Activated CD8-positive, alpha-beta memory T cell treated with anti-CD3 and anti-CD28 coated beads, Interleukin-2, amount 50 U/mL, for 1 hour (primary cell): Measurements from ENCODE around the gene CCDC85C.

Source experiments
- DNase-seq: peaks from one replicate; pipeline ENCODE4 v3.0.0-alpha.2; 2020; ENCODE audit errors: extremely low read depth

The CCDC85C gene

DNA sequence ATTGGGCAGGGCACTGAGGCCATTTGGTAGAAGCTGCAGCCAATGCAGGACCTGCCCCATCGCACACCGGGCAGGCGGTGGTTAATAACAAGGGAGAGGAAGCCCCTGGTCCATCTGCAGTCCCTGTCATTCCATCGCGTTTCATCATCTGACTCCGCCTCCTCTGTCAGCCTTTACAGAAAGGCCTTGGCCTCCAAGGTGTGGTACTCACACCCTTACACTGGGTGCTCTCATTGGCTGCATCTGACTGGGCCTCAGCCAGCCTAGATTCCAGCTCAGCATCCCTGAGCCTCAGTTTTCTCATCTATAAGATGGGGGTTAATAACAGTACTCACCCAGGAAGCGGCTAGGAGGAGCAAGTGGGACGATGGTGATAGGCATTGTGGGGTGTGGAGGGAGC lies 26.2 kb upstream of the CCDC85C start:
- DNase-seq, result no peak

DNA sequence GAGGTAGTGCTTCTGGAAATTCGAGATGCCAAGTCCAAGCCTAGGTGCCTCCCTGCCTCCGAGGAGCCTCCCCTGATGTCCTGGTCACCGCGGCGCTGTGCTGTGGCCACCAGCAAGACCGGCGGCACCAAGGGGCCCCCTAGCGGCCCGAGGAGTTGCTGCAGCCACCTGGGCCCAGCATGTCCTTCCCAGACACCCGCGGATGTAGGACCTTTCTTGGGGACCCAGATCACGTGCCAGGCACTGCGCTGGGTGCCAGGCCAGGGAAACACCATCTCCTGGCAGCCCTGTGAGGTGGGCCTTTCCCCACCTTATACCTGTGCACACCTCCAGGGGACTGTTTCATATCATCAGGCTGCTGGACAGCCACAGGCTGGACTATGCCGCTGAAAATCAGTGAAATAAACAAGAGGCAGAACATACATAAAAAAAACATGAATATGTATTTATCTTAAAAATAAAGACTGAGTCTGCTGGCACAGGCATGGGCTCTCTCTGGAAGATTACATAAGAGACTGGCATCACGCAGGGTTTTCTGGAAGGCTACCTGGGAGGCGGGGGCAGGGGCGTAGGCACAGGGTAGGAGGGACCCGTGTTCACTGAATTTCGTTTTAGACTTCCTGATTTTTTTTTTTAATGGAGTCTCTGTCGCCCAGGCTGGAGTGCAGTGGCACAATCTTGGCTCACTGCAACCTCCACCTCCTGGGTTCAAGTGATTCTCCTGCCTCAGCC lies 25.0 kb upstream of the CCDC85C start:
- DNase-seq, result no peak

DNA sequence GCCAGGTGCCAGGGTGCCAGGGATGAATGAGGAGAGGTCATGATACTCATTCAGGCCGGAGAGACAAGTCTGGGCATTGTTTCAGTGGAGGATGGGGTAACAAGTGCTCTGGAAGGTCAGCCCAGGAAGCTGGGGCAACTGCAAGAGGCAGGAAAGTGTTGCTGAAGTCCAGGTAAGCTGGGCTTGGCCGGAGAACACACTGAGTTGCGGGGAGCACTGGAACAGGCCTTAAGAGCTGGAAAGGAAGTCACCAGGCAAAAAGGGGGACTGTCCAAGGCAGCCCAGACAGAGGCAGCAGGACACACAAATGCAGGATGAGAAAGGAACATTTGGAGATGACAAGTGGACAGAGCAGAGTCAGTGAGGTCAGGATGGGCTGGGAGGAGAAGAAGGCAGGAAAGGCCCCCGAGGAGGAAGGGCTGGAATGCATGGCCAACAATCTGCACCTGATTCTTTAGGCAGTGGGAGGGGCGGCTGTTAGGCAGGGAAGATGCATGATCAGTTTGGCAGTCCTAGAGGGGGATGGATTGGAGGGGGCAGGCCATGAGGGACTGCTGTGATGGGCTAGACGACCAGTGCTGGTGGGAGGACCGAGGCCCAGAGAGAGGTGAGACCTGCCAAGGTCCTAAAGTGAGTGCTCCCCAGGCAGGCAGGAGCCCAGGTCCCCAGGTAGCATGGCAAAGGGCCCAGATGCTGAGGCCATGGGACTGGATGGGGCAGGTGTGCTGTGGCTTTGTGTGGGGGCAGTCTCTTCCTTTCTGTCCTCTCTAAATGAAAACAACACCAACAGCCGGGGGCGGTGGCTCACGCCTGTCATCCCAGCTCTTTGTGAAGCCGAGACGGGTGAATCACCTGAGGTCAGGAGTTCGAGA lies 23.7 kb upstream of the CCDC85C start:
- DNase-seq, result no peak

DNA sequence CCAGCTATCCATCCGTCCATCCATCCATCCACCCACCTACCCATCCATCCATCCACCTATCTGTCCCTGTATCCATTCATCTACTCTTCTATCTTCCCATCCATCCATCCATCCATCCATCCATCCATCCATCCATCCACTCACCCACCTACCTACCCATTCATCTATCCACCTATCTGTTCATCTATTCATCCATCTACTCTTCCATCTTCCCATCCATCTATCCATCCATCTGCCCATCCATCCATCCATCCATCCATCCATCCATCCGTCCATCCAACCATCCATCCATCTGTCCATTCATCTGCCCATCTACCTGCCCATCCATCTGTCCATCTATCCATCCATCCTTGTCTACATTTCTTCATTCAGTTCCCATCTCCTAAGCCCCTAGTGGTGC lies 23.1 kb upstream of the CCDC85C start:
- DNase-seq, result no peak

DNA sequence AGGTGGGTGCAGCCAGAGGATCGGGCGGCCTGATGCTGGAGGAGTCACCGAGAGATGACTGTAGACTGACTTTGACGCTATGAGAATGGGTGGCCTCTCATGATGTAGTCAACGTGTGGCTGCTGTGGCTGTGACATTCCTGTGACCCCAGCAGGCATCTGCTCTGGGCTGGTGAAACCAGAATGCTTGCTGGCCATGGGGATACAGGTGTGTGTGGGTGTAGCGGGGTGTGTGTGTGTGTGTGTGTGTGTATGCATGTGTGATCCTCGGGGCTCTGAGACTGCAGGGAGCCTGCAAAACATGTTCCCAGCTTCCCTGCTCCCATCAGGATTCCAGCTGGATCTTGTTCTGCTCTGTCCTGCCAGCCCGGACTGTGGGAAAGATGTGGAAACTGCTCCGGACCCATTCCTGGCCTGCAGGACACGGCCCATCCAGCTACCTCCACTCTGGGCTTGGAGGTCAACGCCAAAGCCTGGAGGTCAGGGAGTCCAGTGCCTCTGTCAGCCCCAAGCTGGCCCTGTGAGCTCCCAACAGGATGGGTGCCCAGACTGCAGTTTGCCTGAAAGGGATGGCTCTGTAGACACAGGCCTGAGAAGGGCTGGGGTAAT lies 22.1 kb upstream of the CCDC85C start:
- no peak for DNase-seq

DNA sequence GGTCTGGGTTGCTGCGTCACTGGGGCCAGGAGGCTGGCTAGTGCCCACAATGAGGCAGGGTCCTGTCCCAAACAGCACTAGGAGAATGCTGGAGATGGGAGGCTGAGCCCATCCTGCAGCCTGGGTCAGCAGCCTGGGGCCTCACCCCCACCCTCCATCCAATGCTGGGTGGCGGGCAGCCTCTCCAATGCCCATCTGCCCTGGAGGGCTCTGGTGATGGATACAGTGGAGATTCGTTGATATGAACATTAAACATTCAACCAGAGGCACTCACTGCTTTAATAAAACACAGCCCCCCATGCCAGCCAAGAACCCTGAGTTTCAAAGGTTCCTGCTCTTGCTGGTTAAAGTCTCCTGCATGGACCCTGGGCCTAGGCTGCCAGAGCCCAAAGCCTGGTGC lies 21.5 kb upstream of the CCDC85C start:
- DNase-seq, result no peak

DNA sequence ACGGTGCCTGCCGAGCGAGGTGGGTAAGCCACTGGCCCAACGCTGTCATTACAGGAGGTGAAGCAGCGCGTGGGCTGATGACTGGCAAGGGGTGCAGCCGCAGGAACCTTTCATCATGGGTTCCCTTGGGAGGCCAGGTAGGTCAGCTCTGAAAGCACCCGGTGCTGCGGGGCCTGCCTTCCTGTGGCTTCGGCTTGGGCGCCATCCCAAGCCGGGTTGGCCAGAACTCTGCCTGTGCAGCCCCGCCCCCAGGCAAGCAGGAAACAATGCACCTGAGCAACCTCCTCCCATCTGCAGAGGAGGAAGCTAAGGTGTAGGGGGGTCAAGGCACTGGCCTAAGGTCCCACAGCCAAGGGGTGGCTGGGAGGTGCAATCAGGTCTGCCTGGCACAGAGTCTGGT lies 21.0 kb upstream of the CCDC85C start:
- no peak for DNase-seq

DNA sequence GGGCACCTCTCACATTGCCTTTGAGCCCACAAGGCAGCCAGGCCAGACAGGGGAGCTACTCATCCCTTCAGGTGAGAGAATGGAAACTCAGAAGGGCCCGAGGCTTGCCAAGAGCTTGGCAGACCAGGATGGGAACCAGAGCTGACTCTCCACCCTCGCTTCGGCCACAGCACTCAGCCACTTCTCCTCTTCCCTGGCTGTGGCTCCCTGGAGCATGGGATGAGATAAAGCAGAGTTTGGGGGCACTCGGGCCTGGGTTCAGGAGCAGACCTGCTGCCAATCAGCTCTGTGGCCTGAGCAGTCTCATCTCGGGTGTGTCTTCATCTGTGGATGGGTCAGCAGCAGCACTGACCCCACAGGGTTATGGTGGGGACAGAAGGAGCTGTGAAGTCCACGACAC lies 20.0 kb upstream of the CCDC85C start:
- DNase-seq, result no peak

DNA sequence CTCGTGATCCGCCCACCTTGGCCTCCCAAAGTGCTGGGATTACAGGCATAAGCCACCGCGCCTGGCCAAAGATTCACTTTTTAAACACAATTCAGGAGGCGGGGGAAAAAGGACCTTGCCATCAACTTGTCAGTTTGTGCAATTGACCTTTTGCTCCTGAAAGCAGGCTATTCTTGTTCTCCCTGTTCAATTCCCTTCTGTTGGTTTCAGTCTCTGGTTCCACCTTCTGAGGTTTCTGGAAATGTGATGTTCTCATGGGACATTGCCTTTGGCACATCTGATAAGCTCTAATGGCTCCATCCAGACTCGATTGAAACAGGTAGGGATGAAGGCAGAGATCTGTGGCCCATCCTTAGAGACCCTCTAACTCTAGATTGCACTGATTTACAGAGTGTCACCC lies 17.9 kb upstream of the CCDC85C start:
- no peak for DNase-seq

DNA sequence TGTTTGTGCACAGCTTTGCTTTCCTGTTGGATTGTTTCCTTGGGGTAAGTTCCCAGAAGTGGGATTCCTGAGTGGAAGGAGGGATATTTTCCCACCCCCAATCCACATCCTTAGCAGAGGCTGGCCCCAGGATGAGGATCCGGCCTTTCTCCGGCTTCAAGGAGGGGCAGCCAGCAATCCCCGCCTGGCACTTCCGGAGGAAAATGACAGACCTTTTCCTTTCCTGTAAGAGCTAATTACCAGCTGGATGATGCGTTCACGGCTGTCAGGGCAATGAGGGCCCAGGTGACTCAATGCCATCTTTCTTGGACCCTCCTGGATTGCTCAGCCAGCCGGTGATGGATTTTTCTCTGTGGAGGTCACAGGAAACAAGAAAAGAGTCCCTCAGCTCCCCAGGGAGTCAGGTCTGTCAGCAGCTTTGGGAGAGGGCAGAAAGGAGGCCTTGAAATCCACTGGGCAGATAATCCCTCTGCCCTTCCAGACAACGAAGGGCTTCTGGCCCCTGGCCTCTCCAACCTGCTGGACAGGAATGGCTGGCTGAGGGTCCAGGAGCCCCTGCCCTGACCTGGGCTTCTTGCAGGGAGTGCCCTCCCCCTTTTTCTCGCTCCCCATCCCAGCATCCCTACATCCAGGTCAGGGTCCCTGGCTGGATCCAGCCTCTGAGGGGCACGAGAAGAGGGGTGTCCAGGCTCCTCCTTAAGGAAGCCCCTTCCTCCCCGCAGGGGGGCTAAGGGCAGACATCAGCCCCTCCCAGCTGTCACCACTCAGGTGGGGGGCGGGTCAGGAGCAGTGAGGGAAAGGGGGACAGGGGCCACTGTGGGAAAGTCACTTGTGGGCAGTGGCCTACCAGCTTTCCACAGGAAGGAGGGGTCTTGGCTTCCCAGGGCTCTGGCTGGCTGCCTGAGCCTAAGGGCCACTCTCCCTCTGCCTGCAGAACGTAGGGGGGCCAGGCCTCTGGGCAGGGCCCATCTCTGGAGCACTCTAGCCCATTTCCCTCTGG lies 16.1 kb upstream of the CCDC85C start:
- DNase-seq, result no peak

DNA sequence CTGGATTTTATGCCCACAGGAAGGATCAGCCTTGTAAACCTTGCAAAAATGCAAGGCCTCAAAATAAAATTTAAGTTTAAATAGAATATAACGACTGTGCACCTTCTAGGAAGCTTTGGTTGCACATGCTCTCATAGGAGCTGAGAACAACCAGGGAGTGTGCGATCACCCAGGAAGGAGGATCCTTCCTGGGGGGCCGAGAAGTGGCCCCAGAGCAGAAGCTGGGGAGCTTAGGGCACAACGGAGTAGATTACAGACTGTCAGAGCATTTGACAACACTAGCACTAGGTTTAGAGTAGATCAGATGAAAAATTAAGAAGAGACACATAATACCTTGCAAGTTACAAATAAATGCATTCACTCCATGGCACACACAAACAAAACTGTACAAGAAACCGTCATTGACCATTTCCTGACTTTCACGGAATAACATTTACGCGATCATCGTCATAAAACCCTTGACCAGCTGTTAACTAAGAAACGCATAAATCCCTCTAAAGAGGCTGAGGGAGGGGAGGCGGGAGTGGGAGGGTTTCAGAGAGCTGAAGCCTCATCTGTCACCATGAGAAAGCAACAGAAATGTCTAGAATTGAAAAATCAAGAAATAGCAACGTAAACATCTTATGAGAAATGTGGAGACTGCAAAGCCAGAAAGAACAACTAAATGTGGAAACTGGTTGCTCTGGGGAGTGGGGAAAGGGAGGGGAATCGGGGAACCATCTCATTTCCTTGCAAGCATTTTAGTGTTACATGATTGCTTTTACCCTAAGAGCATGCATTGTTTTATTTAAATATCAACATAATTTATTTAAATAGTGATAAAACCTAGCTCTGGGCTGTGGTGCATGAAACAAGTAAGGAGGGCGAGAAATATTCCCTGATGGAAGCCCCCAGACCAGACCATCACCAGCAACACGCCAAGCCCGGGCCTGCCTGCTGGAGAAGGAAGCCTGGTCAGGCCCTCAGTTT lies 13.1 kb upstream of the CCDC85C start:
- no peak for DNase-seq

DNA sequence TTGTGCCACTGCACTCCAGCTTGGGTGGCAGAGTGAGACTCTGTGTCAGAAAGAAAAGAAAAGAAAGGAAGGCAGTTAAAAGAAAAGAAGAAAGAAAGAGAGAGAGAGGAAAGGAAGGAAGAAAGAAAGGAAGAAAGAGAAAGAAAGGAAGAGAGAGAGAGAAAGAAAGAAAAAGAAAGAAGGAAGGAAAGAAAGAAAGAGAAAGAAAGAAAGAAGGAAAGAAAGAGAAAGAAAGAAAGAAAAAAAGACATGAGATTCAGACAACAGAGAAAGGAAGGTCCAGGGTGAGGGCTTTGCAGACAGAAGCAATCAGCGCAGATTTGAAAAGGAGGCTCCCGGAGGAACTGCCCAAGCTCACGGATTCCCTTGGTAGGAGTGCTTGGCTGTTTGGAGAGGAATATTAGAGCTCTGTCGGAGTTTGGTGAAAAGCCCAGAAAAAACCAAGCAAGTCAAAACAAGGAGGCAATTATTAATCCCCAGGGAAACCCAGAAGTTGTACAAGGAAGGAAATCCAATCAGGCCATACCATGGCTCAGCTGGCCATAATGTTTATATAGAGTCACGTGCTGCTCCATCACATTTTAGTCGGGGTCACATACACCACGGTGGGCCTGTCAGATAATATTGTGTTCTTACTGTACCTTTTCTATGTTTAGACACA lies 11.6 kb upstream of the CCDC85C start:
- DNase-seq, result no peak

DNA sequence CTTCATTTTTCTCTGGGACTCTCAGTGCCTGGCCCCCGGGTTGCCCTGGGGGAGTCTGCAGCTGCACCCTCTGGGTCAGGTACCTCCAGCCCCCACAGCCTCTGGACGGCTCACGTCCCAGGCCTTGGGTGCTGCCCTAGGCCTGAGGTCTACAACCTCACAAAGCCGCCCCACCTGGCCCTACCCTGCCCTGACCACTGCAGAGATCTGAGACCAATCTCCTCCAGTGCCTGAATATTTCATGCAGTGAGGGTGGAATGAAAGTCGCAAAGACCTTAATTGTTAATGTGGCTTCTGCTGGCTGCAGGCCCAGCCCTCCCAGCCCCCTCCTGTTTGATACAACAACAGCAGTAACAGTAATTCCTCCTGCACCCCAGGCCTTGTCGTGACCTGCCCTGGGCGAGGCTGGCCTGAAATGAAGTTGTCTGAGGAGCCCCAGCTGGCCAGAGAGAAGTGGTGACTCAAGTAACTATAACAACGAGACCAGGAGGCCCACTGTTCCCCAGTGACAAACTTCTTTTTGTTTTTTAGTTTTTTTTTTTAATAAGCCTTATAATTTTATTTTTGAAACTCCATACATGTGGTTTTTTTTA lies 8.8 kb upstream of the CCDC85C start:
- DNase-seq, result no peak

DNA sequence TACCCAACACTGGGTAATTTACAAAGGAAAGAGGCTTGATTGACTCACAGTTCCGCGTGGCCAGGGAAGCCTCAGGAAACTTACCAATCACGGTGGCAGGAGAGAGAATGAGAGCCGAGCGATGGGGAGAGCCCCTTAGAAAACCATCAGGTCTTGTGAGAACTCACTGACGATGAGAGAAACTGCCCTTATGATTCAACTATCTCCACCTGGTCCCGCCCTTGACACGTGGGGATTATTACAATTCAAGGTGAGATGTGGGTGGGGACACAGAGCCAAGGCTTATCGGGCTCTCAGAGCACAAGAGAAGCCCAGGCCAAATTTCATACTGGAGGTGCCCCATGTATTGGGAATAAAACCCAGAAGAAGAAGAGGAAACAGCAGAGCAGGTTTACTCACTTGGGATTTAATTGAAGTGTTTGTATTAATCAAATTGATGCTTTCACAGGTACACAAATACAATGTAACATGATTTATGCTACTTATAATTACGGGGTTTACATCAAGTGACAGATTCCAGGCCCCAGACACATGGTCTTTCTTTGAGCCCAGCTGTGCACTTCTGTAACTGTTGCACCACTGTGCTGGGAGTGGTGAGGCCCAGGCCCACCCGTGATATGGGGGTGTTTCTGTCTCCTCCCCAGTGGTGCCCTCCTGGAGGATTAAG lies 8.2 kb upstream of the CCDC85C start:
- DNase-seq, result no peak

DNA sequence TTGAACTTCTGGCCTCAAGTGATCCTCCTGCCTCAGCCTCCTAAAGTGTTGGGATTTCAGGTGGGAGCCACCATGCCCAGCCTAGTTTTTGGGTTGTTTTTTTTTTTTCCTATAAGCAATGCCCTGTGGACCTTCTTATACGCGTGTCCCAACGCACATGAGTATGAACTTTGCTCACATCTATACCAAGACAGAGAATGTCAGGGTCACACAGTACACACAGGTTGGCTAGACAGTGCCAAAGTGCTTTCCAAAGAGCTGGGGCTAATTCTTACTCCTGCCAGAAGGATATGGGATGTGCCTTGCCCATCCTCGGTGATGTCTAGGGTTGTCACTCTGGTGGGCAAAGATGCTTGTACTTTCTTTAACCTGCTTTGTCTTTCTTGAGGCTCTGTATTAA lies 7.6 kb upstream of the CCDC85C start:
- no peak for DNase-seq

DNA sequence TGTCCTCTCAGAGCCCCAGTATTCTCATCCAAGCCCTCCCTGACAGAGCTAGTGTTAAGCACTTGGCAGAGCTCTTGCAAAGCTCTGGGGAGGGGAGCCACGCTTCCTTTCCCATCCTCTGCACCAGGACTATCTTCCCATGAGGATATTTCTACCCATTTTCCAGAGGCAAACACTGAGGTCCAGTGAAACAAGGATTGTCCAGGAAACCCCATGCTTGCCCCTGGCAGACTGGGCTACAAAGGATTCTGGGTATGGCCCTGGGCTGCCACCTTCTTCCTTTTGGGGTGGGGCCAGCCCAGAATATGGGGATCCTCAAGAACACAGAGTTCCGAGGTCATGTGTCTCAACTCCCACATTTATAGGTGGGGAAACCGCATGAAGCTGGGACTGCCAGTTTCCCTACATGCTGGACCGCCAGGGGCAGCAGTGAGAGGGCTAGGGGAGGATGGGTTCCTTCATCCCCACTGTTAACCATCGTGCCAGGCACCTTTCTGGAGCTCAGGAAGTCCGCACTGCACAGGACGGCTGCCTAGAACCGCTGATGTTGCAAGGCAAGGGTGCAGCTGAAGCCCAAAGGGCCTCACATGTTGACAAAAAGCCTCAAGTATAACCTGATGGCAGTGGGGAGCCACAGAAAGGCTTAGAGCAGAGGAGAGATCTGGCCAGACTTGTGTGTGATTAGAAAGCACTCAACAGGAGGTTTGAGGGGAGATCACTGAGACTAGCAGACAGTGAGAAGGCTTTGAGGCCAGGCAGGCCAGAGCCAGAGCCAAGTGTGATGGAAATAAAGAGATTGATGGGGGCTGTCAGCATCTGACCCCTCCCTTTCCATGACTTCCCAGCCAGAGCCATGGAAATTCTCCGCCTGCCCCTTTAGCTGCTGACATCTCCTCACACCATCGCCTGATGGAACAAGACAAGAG lies 5.5 kb upstream of the CCDC85C start:
- DNase-seq, result no peak

DNA sequence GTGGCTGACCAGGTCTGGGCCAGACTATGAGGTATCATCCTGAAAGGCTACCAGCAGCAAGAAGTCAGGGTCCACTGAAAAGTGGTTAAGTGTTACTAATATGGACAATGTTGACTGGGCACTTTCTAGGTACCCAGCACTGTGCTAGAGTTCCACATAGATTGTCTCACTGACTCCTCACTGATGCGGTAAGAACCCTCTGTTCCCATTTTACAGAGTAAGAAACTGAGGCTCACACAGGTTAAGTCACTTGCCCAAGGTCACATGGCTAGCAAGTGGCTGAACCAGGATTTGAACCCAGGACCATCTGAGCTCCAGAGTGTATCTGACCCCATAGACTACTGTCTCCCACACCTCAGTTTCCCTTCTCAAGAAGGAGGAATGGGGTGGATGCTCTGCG lies 4.6 kb upstream of the CCDC85C start:
- DNase-seq, result no peak

DNA sequence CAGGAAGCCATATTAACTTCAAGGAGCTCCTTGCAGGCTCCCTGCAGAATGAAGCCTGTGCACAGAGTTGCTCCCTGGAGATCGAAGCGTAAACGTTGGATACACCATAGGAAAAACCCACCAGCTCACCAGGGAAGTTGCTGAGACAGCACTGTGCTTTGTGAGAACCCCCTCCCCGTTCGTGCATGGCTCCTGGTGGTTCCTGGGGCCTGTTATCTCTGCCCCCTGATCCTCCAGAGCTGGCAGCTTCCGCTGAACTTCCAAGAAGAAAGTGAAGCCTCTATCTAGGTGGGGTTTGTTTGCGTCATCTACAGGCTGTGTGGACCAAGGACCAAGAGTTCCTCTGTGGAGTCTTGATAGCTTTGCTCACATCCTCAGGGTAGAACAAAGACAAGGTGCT lies 2.4 kb upstream of the CCDC85C start:
- DNase-seq, result no peak
